HG03280 (cell line): ENCODE measurements around the gene ACSL4.

ENCODE experiments used
- ATAC-seq: cut with Tn5 transposase; IDR thresholded peaks from one replicate; pipeline ENCODE4 v1.9.1; 2021; ENCODE audit warnings: mild to moderate bottlenecking, moderate library complexity; ENCODE audit not compliant: unreplicated experiment

ACSL4 gene

GRCh38 chrX:109622270-109622669, 110.8 kb downstream of the ACSL4 start:
- ATAC-seq = no peak

- ATAC-seq = no peak
Measured at GRCh38 chrX:109619771-109620170, 113.3 kb downstream of the ACSL4 start.

- no peak for ATAC-seq
Measured at GRCh38 chrX:109614951-109615350, 118.1 kb downstream of the ACSL4 start.

GRCh38 chrX:109601486-109601885, 131.6 kb downstream of the ACSL4 start:
- ATAC-seq = no peak

- ATAC-seq = no peak
Measured at GRCh38 chrX:109600237-109600651, 132.8 kb downstream of the ACSL4 start.

- no peak for ATAC-seq
Measured at GRCh38 chrX:109596015-109596414, 137.0 kb downstream of the ACSL4 start.
